Stimulated activated naive CD4-positive, alpha-beta T cell (primary cell): ENCODE results near the gene C1QL2.

Experiments
- DNase-seq, 6 experiments: peaks; one replicate each; lab custom pipeline; 2025; lab: John Stamatoyannopoulos, UW

The C1QL2 gene

DNA sequence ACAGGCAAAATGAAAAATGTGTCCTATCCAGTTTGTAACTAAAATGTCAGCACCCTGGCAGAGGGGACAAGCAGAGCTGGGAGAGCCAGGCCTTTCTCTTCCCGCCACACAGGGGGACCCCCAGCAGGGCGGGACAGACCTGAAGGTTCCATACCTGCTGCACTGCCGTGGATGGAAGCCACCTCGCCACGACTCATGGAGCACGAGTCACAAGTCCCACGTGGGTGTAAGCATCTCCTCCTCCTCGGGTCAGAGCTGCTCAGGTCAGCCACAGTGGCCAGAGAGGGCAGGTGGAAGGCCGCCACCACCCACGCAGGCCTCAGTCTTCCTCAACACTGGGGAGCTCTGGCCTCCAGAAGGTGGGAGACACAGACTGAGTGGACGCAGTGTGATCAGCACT, 21.0 kb downstream of the C1QL2 start:
- no peak for DNase-seq

DNA sequence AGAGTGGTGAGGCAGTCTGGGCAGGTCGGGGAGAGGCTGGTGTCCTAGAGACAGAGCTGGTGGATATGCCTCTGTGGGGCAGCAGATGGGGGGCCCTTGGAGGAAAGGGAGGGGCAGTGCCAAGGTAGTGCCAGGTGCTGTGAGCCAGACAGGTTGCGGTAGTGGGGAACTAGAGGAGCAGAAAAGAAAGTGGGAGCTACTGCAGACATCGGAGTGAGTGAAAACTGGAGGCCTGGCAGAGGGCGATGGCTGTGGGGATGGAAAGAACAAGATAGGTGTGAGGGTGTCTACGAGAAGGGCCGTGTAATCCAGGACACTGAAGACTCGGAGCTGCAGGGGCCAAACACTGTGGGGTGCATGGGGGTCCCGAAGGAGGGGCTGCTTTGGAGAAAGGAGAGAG, 21.7 kb downstream of the C1QL2 start:
- DNase-seq: no peak

DNA sequence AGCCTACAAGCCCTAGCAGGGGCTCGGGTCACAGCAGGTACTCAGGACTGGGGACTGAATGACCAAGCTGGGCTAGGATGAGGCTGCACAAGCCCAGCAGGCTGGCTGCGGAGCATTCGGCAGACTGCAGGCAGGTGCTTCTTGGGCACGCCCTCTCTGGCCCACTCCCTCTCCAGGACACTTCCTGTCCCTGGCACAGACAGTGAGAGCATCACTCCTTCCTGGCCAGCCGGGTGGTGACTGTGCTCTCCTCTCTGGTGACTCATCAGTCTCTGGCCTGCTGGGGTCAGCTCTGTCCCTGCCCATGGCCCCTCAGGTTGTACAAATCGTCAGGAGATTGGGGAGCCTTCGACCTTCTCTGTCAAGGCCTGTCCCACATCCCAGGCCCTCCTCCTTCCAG, 22.5 kb downstream of the C1QL2 start:
- no peak for DNase-seq

DNA sequence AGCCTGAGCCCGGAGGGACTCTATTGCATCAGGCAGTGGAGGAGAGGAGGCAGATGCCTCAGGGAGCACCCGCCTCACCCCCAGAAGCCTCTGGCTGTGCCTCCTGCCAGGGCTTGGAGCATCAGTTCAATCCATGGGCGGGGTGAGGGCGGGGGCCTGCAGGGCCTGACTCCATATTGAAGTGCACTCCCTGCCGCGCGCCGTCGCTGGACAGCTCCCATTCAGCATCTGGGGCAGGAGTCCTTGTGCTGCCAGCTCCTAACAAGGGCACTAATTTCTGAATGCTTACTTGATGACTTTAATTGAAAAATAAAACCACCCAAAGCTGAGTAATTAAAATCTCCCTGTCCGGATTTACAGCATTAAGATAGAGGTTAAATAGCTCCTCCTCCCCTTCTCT, 23.8 kb downstream of the C1QL2 start:
- DNase-seq: no peak

DNA sequence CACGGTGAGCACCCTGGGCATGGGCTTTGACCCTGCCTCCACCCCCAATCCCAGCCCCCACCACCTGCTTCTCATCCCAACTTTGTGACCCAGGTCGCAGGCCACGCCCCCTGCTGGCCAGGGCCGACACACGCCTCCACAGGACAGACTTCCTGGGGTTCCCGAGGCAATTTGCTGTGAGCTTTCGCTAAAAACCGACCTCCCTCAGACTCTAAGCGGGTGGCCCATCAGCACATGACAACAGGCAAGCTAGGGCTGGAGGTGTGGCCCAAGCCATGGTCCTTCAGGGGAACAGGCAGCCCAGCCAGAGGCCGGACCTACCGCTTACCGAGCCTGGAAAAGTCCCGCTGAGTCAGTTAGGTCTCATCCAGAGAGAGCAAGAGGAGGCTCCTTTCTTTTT, 31.9 kb downstream of the C1QL2 start:
- DNase-seq: peak in 3 of 6 experiments; percentile 9 to 30 (median 13)

DNA sequence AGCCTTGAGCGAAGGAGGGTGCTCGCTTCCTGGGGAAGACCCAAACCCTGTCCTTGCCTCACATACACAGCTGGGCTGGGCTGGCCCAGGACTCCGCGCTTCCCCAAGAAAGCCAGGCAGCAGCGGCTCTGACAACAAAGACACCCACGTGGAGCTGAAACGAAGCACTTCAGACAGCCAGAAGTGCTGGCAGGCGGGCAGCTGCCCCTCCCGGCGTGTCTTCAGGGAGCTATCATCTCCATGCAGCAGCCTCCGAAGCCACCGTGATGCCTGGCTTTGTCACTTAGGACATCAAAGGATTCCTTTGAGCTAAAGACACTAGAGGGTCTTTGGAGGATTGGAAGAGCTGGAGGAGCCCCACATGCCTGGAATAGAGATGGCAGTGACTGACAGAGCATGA, 35.2 kb downstream of the C1QL2 start:
- no peak for DNase-seq

DNA sequence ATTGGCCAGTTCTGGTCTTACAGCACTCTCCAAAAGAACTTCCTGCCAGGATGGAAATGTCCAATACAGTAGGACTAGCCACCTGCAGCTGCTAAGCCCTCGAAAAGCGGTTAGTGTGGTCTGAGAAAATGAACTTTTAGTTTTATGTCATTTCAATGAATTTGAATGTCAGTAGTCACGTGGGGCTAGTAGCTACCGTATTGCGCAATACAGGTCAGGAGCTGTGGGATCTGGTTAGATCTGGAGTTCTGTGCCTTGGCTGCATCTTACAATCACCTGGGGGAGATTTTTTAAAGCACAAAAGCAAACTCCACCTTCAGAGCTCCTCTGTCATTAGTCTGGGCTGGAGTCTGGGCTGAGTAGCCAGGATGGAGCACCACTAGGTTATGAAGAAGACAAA, 35.9 kb downstream of the C1QL2 start:
- DNase-seq: no peak

DNA sequence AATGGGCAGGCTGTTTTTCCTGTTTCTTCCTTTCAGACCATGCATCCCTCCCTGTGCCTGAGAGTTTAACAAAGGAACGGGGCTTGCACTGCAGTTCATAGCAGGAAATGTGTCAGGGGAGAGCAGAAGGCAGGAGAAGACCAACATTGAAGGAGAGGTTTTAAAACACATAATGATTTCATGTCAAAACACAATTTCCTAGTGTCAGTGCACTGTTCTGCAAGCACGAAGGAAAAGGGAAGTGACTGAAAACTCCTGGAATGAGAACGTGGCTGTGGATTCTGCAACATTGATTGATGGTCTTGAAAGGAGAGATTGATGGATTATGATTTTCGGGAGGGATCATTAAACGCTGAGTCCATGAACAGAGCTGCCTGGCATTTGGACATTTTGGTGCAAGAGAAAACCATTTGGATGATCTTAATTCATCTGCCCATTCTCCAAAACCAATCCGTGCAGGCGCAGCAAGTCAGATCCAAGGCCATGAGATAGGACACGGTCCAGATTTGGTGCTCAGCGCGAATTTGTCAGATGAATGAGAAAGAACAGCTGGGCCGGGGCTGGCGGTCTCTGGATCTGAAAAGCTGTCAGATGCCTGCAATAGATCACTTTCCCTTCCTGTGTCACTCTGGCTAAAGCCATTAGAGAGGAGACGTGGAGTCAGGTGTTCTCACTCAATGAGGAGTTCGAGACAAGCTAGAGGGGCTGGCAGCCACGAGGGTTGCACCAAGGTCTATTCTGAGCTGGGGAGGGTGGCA, 38.4 kb downstream of the C1QL2 start:
- DNase-seq: no peak

DNA sequence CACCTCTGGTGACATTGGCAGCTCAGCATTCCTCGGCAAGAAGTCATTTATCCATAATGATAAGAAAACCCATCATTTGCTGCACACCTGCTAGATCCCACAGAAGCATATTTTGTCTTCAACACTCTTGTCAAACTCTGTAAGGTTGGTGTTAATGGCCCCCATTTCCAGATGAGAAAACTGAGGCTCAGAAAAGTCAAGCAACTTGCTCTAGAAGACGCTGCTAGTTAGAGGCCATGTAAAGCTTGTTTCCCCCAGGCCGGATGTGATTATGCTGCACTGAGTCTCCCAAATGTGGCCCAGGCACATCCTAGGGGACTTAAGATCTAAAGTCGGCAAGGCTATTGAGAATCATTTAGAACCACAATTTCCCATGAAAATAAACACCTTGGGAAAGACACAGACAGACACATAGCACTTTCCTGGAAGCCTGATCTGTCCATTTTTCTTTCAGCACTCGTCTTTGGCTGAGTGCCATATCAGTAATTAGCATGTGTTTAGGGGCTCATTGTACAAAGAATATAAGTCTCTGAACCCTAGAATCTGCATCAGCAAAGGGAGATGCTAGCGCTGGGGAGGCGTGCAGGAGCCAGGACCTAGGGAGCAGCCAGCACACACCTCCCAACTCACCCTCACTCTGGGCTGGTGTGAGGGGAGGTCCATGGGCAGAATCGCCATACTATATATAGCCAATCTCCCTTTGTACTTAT, 39.3 kb downstream of the C1QL2 start:
- no peak for DNase-seq

DNA sequence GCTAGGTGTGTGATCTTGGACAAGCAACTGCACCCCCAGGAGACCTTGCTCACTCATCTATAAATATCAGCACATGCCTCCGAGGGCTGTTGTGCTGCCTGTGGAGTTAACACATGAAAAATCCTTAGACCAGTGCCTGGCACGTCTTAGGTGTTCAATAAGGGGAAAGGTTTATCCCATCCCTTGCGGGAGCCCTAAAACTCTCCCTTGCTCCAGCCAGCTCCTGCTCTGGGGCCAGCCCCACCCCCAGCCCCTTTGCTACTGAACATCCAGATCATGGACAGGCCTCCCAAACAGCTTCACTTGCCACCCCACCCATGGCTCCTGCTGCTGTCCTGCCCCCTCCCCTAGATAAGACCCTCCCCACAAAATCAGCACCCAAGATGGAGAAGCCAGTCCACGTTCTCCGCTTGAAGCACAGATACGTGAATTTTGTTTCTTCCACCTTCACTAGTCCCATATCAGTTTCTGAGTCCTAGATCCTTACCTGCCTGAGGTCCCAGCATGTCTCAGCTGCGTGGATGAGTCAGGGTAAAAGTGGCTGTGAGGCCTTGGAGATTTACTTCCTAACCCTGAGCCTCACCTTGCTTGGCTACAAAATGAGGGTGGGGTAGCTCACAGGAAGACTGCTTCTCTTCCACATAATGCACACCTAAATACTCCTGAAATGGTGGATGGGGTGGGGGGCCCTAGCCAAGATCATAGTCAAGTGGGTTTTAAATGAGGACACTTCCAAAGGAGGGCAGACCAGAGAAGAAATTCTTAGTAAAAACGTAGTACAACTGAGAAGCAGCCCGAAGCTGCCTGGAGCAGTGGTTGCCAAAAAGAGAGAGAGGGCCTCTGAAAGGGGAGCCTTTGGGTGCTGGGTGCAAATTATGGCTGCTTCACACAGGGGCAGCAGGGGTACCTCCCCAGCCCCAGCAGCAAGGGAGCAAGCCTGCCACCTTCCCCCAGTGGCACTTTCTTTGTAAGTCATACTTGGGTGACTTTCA, 40.4 kb downstream of the C1QL2 start:
- DNase-seq: no peak

DNA sequence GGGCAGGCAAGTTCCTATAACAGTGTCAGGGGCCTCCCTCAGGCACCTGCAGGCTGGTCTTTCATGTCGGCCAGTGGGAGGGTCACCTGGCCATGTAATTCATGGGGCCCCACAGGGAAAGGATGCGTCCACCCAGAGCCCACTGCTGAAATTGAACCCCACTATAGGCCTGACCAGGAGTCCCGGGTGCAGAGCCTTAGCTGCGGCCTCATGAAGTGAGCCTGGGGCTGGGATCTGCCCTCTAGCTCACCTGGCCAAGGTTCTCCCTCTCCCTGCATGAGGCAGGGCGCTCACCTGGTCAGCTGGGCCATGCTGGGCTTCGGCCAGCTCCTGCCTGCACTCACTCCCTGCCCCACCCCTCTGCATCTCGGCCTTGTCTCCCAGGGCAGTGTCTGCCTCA, 41.1 kb downstream of the C1QL2 start:
- DNase-seq: no peak

DNA sequence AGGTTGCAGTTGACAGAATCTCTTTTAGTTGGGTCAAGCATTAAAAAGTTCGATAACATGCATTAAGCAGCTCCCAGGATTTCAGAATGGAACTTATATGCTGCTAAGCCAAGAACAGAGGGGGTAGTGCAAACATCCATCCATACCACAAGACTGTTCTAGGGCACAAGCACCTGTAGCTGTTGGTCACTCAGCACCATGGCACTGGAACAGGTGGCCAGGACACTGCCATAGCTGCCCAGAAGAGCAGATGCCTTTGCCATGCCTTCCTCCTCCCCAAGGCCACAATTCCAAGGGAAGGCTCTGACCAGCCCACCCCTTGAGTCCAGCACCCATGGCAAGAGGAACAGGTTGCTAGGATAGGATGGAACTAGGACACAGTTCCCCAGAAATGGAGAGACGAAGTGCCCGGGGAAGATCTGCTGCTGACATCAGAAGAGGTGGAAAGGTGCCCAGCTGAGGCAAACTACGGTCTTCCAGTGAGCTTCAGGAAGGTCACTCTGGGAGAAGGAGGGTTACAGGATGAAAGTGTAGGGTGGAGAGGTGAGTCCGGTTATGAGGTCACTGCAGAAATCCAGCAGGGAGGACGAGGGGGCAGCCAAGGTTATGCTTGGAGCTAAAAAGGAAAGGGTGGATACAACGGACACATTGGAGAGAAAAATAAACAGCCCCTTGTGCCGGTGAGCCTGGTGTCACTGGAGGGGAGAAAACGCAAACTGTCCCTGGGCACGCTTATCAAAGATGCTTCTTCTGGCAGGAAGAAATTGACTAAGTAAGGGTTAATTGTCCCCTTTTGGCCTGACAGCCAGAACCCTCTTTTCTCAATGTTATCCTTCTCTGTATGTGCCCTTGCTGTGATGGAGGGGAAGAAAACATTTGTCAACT, 41.9 kb downstream of the C1QL2 start:
- DNase-seq: no peak

DNA sequence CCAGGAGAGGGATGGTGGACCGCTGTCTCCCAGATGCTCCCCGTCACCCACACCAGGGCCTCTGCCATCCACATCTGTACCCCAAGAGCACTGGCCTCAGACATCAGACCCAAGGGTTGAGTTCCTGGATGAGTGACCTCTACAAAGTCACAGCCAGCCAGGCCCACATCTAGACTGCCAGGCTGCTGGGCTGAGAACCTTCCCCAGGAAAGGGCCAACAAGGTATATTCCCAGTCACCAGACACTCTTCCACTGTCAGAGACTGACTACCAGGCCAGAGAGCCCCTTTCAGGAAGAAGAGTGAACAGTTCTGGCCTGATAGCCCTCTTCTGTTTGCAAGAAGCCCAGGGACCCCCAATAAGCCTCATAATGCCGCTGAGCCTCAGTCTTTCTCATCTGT, 44.3 kb downstream of the C1QL2 start:
- DNase-seq: no peak

DNA sequence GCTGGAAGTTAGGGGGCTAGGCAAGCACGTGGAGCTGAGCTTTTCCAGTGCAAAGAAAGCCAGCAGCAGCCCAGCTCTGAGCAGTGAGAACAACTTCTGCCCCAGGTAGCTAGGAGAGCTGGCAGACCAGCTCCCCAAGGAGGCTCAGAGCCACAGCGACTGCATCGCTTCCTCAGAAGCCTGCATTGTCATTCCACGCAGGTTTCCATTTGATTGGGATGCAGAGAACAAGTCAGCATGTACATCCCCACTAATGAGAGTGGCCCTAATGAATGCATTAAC, 45.1 kb downstream of the C1QL2 start:
- DNase-seq: no peak

DNA sequence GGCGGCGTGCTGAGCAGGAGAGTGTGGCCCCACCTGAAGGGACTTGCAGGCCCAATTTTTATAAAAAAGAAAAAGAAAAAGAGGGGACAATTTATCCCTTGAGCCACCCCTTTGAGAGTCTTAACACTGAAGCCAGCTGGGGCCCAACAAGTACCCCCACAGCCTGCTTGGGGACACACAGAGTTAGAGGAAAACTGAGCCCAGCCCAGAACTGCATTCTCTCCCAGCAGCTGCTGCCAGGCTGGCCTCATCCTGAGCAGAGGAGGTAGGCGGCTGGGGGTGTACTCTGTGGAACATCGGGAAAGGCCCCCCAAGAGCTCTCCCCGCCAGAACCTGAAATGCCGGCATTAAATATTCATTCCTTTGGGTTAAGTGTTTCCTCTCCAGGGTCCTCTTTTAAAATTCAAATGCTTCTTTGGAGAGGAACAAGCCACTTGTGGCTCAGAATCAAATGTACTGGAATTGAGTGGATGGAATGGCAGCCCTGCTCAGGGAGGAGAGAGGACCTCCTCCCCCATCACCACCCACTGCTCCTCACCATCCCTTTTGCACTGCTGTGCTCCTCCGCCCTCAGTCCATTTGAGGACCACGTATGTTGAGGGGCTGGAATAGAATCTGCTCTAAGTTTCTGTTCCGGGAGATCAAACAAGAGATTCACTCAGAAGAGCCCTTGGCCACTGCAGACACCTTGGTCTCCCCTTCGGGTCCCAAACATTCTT, 45.6 kb downstream of the C1QL2 start:
- no peak for DNase-seq

DNA sequence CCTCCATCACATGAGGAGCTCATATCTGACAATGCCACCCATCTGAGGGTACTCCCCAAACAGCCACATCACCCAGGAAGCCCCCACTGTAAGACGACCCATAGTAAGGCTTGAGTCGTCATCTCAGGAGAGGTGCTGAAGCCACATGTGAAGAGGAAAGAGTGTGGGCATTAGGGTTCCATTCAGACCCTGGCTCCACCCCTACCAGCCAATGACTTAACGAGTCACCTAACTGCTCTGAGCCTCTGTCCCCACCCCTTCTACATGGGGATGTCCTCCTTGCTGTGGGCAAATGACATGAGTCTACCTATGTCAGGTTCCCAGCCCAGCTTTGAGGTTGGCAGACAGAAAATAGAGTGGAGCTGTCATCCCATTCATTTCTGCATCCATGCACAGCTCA, 46.3 kb downstream of the C1QL2 start:
- DNase-seq: no peak

DNA sequence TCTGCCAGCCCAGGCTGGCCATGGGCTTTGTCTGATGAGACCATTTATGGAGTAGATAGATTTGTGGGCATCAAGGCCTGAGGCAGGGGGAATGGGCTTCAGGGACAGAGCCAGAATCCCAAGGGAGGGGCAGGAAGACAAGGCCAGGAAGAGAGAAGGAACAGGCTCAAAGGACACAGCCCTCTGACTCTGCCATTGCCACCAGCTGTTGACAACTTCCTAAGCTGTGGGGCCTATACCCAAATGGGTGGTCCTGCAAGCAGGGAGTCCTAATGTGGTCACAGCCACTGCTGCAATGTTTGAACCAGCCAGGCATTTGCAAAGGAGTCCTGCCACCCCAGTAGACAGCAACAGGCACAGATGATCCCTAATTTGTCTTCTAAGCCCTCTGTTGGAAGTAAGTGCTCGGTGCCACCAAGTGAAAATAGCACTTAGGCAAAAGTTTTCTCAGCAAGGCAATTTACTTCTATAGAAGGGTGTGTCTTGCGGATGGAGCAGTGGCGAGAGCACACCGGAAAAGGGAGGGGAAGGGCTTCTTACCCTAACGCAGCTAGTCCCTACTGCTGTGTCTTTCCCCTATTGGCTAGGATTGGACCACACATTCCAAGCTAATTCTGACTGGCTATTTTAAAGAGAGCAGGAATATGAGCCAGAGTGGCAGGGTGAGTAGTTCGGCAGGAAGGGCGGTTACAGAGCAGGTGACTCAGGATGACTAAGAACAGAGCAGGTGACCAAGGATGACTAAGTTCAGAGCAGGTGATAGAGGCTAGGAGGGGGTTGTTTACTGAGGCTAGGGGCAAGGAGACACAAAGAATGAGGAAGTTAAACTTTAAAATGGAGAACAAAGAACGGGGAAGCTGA, 47.2 kb downstream of the C1QL2 start:
- DNase-seq: no peak

DNA sequence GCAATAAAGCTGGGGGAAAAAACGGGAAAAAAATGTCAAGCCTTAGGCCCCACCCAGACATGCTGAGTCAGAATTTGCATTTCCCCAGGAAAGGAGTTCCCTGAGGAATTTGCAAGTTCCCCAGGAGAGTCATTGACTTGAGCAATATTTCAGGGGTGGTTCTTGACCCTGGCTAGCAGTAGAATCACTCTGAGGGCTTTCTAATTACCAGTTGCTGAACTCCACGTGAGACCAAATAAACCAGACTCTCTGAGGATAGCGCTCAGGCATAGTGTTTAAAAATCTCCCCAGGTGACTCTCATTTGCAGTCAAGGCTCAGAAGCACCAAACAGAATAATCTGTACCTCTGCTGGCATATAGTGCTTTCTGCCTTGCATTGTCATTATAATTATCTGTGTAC, 48.7 kb downstream of the C1QL2 start:
- DNase-seq: no peak

DNA sequence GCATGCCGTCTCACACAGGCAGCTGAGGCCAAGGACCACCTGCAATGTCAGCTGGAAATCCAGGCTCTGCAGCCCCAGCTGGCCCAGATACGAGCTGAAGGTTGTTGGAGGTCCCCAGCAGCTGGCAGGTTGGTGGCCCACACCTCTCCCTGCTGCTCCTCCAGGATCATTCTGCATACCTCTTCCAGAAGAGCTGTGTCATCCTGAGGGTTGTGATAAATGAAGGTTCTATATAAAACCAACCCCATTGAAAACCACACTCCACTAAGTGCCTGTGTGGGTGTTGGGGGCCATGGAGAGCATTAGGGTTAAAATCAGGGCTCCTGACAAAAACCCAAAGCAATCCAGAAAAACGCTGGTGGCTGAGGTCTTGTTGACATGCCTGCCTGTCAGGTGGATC, 50.4 kb downstream of the C1QL2 start:
- no peak for DNase-seq

DNA sequence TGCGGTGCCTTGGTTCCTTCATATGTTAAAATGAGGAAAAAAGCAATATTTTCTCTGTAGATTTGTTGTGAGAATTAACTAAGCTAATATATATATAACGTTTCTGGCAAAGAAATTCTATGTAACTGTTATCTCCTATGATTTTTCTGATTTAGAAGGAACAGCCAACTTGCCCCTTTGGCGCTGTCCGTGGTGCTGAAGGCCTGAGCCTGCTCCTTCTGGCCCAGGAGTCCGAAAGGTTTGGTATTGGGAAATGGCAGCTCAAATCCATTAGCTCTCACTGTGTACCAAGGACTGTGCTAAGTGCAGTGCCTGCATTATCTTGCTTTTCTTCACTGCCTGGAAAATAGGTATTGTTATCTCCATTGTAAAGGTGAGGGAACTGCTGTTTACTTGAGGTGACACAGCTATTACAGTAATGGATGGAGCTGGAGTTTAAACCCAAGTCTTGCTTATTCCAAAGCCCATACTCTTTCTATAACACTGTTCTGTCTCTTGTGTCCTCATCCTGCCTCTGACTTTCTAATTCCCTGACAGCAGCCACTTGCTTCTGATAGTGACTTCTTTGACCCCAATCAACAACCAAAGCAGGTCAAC, 52.2 kb downstream of the C1QL2 start:
- peak in 2 of 6 experiments; percentile 13 to 15 for DNase-seq
